HG03103 (cell line): Measurements from ENCODE around the gene NTF3.

Experiments
- ATAC-seq: cut with Tn5 transposase; IDR thresholded peaks from one replicate; pipeline ENCODE4 v1.9.1; 2021; ENCODE audit warnings: low read depth; ENCODE audit not compliant: unreplicated experiment

Gene NTF3

GRCh38 chr12:5430641-5431603 lies 986 bp upstream of the NTF3 start:
- ATAC-seq: no peak

GRCh38 chr12:5433081-5433844 lies 1.4 kb downstream of the NTF3 start:
- no peak for ATAC-seq

GRCh38 chr12:5433845-5434646 lies 2.1 kb downstream of the NTF3 start:
- ATAC-seq: no peak

GRCh38 chr12:5434647-5435560 lies 3.0 kb downstream of the NTF3 start:
- no peak for ATAC-seq

- ATAC-seq: no peak
Measured at GRCh38 chr12:5437182-5437583, 5.3 kb downstream of the NTF3 start.

GRCh38 chr12:5437589-5437988 lies 5.7 kb downstream of the NTF3 start:
- ATAC-seq: no peak

- no peak for ATAC-seq
Measured at GRCh38 chr12:5438671-5439200, 6.8 kb downstream of the NTF3 start.

- no peak for ATAC-seq
Measured at GRCh38 chr12:5439371-5439771, 7.5 kb downstream of the NTF3 start.

- ATAC-seq: no peak
Measured at GRCh38 chr12:5439788-5440300, 7.9 kb downstream of the NTF3 start.

- ATAC-seq: no peak
Measured at GRCh38 chr12:5440978-5441377, 9.1 kb downstream of the NTF3 start.

- ATAC-seq: no peak
Measured at GRCh38 chr12:5441497-5442236, 9.8 kb downstream of the NTF3 start.

- no peak for ATAC-seq
Measured at GRCh38 chr12:5442251-5443006, 10.5 kb downstream of the NTF3 start.

- no peak for ATAC-seq
Measured at GRCh38 chr12:5444520-5444919, 12.6 kb downstream of the NTF3 start.

- no peak for ATAC-seq
Measured at GRCh38 chr12:5447320-5447719, 15.4 kb downstream of the NTF3 start.

GRCh38 chr12:5451251-5451650 lies 19.3 kb downstream of the NTF3 start:
- ATAC-seq: no peak

- ATAC-seq: no peak
Measured at GRCh38 chr12:5452569-5452968, 20.7 kb downstream of the NTF3 start.

GRCh38 chr12:5453466-5453865 lies 21.6 kb downstream of the NTF3 start:
- no peak for ATAC-seq

GRCh38 chr12:5455045-5455444 lies 23.1 kb downstream of the NTF3 start:
- no peak for ATAC-seq
